HepG2 (cell line): ENCODE measurements around the gene ATOH8. TPM values are rescaled to one million over a fixed set of nuclear protein-coding genes. Genes with fewer than 3 reads are reported as not detected.

Experiments
- ATAC-seq: fragments of 200-7000 bp; cut with Tn5 transposase; 3 replicates; pipeline ENCODE4 v1.9.1; 2020; ENCODE audit warnings: mild to moderate bottlenecking, moderate library complexity
- BruUV-seq: library from RNA; stranded (reverse); fragments of 400-500 nt; replicated peaks from 2 replicates; lab custom pipeline; 2021; lab: Mats Ljungman, UMichigan
- CTCF ChIA-PET: fragments of 300-600 bp; formaldehyde crosslinking; extraction: SDS; loops from one replicate; lab custom pipeline; 2021; ENCODE audit warnings: low total read pairs, inconsistent platforms, low intra/inter-chr PET ratio; lab: Yijun Ruan, JAX
- POLR2A ChIA-PET: fragments of 350-600 bp; sonication (Branson Sonifier 250); formaldehyde crosslinking; loops from one replicate; lab custom pipeline; 2020; ENCODE audit warnings: antibody characterized with exemption, inconsistent platforms; lab: Yijun Ruan, JAX
- DNase-seq: peaks from one replicate; pipeline ENCODE4 v3.0.0-alpha.2; 2015; ENCODE audit warnings: low spot score
- FAIRE-seq: peaks from 3 replicates; lab custom pipeline; 2011; peaks lifted over from hg19 to GRCh38; lab: Jason Lieb, UNC
- H2AFZ ChIP-seq: one replicate; pipeline ENCODE4 v1.6.1; 2011; ENCODE audit warnings: low read length, inconsistent platforms
- H3K27ac ChIP-seq: fragments of 300-600 bp; 3 replicates; pipeline ENCODE4 v1.8.0; 2011; ENCODE audit warnings: mixed run types, mild to moderate bottlenecking, mixed read lengths, low read length, inconsistent platforms; ENCODE audit not compliant: insufficient read depth; ENCODE audit errors: extremely low read length
- H3K27me3 ChIP-seq, 2 experiments: fragments of 200-600 bp in 1 of 2; 2 replicates in 1 of 2; 3 replicates in 1 of 2; pipeline versions ENCODE4 v1.6.0 to v1.8.0; 2011; ENCODE audit warnings: low read length in 2 of 2, mild to moderate bottlenecking in 2 of 2, moderate library complexity in 2 of 2, inconsistent platforms in 1 of 2; ENCODE audit not compliant: insufficient read depth in 2 of 2, control insufficient read depth in 1 of 2
- H3K36me3 ChIP-seq, 2 experiments: fragments of 200-600 bp in 1 of 2; replicated peaks in 1 of 2; 2 replicates in 1 of 2; 3 replicates in 1 of 2; pipeline versions ENCODE4 v1.5.1 to v1.8.0; 2011; ENCODE audit warnings: low read length in 2 of 2, inconsistent platforms in 1 of 2; ENCODE audit not compliant: insufficient read depth in 2 of 2, control insufficient read depth in 1 of 2
- H3K4me1 ChIP-seq: 2 replicates; pipeline ENCODE4 v1.5.1; 2012; ENCODE audit warnings: low read length, inconsistent platforms; ENCODE audit not compliant: insufficient read depth
- H3K4me2 ChIP-seq: 2 replicates; pipeline ENCODE4 v1.6.0; 2011; ENCODE audit warnings: low read depth, low read length, inconsistent platforms
- H3K4me3 ChIP-seq, 3 experiments: fragments of 200-600 bp in 1 of 3; sonication (generic), shearing (Covaris generic) in 1 of 3; replicated peaks in 1 of 3; 2 replicates each; pipeline ENCODE4 v1.5.1; 2011 to 2016; ENCODE audit warnings: low read length in 3 of 3, inconsistent platforms in 2 of 3, low read depth in 2 of 3, mild to moderate bottlenecking in 2 of 3, control low read depth in 1 of 3, mixed read lengths in 1 of 3; ENCODE audit not compliant: insufficient read depth in 1 of 3
- H3K79me2 ChIP-seq: one replicate; pipeline ENCODE4 v1.6.1; 2011; ENCODE audit warnings: low read length, inconsistent platforms; ENCODE audit not compliant: insufficient read depth
- H3K9ac ChIP-seq: 2 replicates; pipeline ENCODE4 v1.6.0; 2011; ENCODE audit warnings: mild to moderate bottlenecking, low read depth, low read length, inconsistent platforms; ENCODE audit not compliant: insufficient read depth
- H3K9me3 ChIP-seq: 2 replicates; pipeline ENCODE4 v1.5.1; 2012; ENCODE audit warnings: mild to moderate bottlenecking, low read length
- H4K20me1 ChIP-seq: 2 replicates; pipeline ENCODE4 v1.6.0; 2011; ENCODE audit warnings: inconsistent platforms, mild to moderate bottlenecking, low read length, moderate library complexity; ENCODE audit not compliant: insufficient read depth
- CCAR2 ChIP-seq: fragments of 200-400 bp; formaldehyde crosslinking; optimal IDR thresholded peaks from 2 replicates; pipeline ENCODE3; 2018; ENCODE audit warnings: low read depth, mild to moderate bottlenecking, low read length, moderate library complexity
- HMG20A ChIP-seq: IDR thresholded peaks from 2 replicates; pipeline ENCODE4 v1.6.1; 2016; ENCODE audit warnings: borderline replicate concordance
- HOXA7 ChIP-seq: sonication (generic); formaldehyde crosslinking; IDR thresholded peaks from 2 replicates; pipeline ENCODE4 v1.8.1; 2022; ENCODE audit warnings: mild to moderate bottlenecking, missing genetic modification reagents, moderate library complexity
- MATR3 ChIP-seq: sonication (generic); formaldehyde crosslinking; IDR thresholded peaks from 2 replicates; pipeline ENCODE4 v1.4.0; 2020; ENCODE audit warnings: missing genetic modification reagents
- PHF21A ChIP-seq: sonication (generic); formaldehyde crosslinking; IDR thresholded peaks from 2 replicates; pipeline ENCODE4 v1.5.0; 2020; ENCODE audit warnings: mild to moderate bottlenecking, missing genetic modification reagents
- ZNF264 ChIP-seq: sonication (generic); formaldehyde crosslinking; IDR thresholded peaks from 2 replicates; pipeline ENCODE4 v1.4.0; 2020; ENCODE audit warnings: missing genetic modification reagents
- ZNF589 ChIP-seq: sonication (generic); formaldehyde crosslinking; conservative IDR thresholded peaks from 2 replicates; pipeline ENCODE4 v1.8.0; 2022; ENCODE audit warnings: mild to moderate bottlenecking, moderate library complexity, missing genetic modification reagents
- ZSCAN22 ChIP-seq: sonication (generic); formaldehyde crosslinking; IDR thresholded peaks from 2 replicates; pipeline ENCODE4 v1.4.0; 2020; ENCODE audit warnings: mild to moderate bottlenecking, missing genetic modification reagents
- WGBS: methylation state at CpG from one replicate; pipeline ENCODE4 v1.1.6; 2017; ENCODE audit warnings: low lambda C conversion rate; 5-methylcytosine and 5-hydroxymethylcytosine counted together
- in situ Hi-C: cut with HindIII; loops from 2 replicates; pipeline ENCODE4 v1.10.0; 2017; ENCODE audit warnings: low pct_unique_long_range_greater_than_20kb; ENCODE audit not compliant: extremely low pct_ligation_motif_present
- intact Hi-C: fragments of 100-400 bp; cut with micrococcal nuclease; formaldehyde crosslinking; loops from one replicate; pipeline ENCODE4 v1.10.0; 2022; ENCODE audit not compliant: unreplicated experiment
- polyA plus RNA-seq, 8 experiments: library from polyadenylated mRNA; depleted of rRNA in 3 of 8; stranded (reverse) in 7 of 8; unstranded in 1 of 8; fragments of >200 nt; fragmentation: Illumina TruSeq in 4 of 8; extraction: Trizol in 4 of 8; gene quantifications; 2 replicates each; pipeline versions ENCODE4 v1.2.1 to v1.2.3, GENCODE V29; 2011 to 2016; ENCODE audit warnings: low read depth in 4 of 8, missing spikeins in 1 of 8, mixed read lengths in 1 of 8; ENCODE audit not compliant: insufficient read depth in 1 of 8
- total RNA-seq, 5 experiments: library from RNA; depleted of rRNA; stranded (reverse); fragments of >200 nt; fragmentation: Illumina TruSeq; extraction: Trizol; gene quantifications; 2 replicates each; pipeline ENCODE4 v1.2.3, GENCODE V29; 2016; ENCODE audit warnings: low read depth in 1 of 5
- TF ChIP-seq, protein P1 (sequence below): sonication (generic); formaldehyde crosslinking; IDR thresholded peaks from 2 replicates; pipeline ENCODE4 v1.4.0; 2020; ENCODE audit warnings: missing genetic modification reagents, mild to moderate bottlenecking, borderline replicate concordance
- TF ChIP-seq, protein P2 (sequence below), 2 experiments: sonication (generic) in 1 of 2; formaldehyde crosslinking in 1 of 2; IDR thresholded peaks; 2 replicates each; pipeline versions ENCODE4 v1.4.0 to v1.6.1; 2016 to 2020; ENCODE audit warnings: borderline replicate concordance in 1 of 2, low read depth in 1 of 2, mild to moderate bottlenecking in 1 of 2, missing genetic modification reagents in 1 of 2
- TF ChIP-seq, protein P3 (sequence below): sonication (generic); formaldehyde crosslinking; IDR thresholded peaks from 2 replicates; pipeline ENCODE4 v1.5.0; 2020; ENCODE audit warnings: mild to moderate bottlenecking, missing genetic modification reagents
- TF ChIP-seq, protein P4 (sequence below): sonication (generic); formaldehyde crosslinking; IDR thresholded peaks from 2 replicates; pipeline ENCODE4 v1.8.0; 2022; ENCODE audit warnings: missing genetic modification reagents, low read depth, mild to moderate bottlenecking, borderline replicate concordance

ATOH8 gene
- total and polyA plus RNA-seq, 2 of the 13 experiments (the other 11 are each of a cell fraction or from before 2014, with no cell fraction given), result 0.13 to 0.61 TPM

DNA sequence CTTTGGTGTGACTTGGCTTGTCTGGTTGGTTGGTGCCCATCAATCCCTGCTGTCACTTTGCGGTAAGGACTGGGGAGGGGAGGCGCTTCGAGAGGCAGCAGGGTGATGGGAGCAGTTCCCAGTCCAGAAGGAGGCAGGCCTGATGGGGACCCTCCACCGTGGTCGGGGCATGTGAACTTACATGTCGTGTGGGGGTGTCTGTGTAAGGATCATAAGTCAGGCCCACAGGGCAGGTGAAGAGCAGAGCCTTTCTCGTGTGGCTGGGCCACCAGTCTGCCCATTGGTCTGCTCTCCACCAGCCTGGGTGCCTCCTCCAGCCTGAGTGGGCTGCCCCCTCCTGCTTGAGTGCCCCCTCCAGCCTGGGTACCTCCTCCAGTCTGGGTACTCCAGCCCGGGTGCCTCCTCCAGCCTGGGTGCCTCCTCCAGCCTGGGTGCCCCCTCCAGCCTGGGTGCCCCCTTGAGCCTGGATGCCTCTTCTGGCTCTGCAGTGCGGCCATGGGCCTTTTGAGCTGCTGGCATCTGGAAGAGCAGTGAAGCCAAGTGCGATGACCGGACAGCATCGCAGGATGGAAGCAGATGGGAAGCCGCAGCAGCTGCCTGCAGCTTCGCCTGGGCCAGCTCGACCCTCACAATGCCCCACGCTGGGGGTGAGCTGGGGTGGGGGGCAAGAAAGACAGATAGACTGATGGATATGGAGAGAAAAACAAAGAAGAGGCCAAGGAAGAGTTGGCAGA is 25.0 kb downstream of the ATOH8 start:
- Histone ChIP-seq H3K79me2 (no peaks in the 10 kb centered on the region), H3K4me3 (no peak overlapping the region), H3K9ac (no peak overlapping the region), H3K27ac (no peak overlapping the region), H3K36me3 (no peaks in the 10 kb centered on the region), H2AFZ (no peak overlapping the region), H3K4me2 (no peak overlapping the region), H4K20me1 (no peaks in the 10 kb centered on the region), H3K9me3 (no peaks in the 10 kb centered on the region), H3K27me3 (no peaks in the 10 kb centered on the region), H3K4me1 (peaks cover 22% of the 10 kb centered on the region)
- FAIRE-seq (no peak), DNase-seq (no peak), ATAC-seq (no peak)
- BruUV-seq, result no TSS peak
- in situ Hi-C loops (no loop called here), intact Hi-C loops (no loop called here)
- ChIA-PET POLR2A (no interaction called here), CTCF (no interaction called here)
- 85% methylated on average over 15 of the region's 16 CpGs for WGBS
- no peak for TF ChIP-seq PHF21A (CRISPR knock-in tag)
- TF ChIP-seq, protein P1, sequence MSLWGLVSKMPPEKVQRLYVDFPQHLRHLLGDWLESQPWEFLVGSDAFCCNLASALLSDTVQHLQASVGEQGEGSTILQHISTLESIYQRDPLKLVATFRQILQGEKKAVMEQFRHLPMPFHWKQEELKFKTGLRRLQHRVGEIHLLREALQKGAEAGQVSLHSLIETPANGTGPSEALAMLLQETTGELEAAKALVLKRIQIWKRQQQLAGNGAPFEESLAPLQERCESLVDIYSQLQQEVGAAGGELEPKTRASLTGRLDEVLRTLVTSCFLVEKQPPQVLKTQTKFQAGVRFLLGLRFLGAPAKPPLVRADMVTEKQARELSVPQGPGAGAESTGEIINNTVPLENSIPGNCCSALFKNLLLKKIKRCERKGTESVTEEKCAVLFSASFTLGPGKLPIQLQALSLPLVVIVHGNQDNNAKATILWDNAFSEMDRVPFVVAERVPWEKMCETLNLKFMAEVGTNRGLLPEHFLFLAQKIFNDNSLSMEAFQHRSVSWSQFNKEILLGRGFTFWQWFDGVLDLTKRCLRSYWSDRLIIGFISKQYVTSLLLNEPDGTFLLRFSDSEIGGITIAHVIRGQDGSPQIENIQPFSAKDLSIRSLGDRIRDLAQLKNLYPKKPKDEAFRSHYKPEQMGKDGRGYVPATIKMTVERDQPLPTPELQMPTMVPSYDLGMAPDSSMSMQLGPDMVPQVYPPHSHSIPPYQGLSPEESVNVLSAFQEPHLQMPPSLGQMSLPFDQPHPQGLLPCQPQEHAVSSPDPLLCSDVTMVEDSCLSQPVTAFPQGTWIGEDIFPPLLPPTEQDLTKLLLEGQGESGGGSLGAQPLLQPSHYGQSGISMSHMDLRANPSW (CRISPR knock-in tag), result no peak
- TF ChIP-seq, protein P2, sequence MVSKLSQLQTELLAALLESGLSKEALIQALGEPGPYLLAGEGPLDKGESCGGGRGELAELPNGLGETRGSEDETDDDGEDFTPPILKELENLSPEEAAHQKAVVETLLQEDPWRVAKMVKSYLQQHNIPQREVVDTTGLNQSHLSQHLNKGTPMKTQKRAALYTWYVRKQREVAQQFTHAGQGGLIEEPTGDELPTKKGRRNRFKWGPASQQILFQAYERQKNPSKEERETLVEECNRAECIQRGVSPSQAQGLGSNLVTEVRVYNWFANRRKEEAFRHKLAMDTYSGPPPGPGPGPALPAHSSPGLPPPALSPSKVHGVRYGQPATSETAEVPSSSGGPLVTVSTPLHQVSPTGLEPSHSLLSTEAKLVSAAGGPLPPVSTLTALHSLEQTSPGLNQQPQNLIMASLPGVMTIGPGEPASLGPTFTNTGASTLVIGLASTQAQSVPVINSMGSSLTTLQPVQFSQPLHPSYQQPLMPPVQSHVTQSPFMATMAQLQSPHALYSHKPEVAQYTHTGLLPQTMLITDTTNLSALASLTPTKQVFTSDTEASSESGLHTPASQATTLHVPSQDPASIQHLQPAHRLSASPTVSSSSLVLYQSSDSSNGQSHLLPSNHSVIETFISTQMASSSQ (IDR thresholded peaks at IDR 0.05; ENCODE audit: low read depth), result no peak
- TF ChIP-seq, protein P2 (CRISPR knock-in tag; IDR thresholded peaks at IDR 0.05; ENCODE audit: borderline replicate concordance), result no peak
- TF ChIP-seq ZSCAN22 (CRISPR knock-in tag), result no peak
- TF ChIP-seq, protein P3, sequence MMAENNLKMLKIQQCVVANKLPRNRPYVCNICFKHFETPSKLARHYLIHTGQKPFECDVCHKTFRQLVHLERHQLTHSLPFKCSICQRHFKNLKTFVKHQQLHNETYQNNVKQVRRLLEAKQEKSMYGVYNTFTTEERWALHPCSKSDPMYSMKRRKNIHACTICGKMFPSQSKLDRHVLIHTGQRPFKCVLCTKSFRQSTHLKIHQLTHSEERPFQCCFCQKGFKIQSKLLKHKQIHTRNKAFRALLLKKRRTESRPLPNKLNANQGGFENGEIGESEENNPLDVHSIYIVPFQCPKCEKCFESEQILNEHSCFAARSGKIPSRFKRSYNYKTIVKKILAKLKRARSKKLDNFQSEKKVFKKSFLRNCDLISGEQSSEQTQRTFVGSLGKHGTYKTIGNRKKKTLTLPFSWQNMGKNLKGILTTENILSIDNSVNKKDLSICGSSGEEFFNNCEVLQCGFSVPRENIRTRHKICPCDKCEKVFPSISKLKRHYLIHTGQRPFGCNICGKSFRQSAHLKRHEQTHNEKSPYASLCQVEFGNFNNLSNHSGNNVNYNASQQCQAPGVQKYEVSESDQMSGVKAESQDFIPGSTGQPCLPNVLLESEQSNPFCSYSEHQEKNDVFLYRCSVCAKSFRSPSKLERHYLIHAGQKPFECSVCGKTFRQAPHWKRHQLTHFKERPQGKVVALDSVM (CRISPR knock-in tag), result no peak
- TF ChIP-seq HOXA7 (CRISPR knock-in tag), result no peak
- no peak for TF ChIP-seq CCAR2
- no peak for TF ChIP-seq ZNF589 (CRISPR knock-in tag)
- TF ChIP-seq, protein P4, sequence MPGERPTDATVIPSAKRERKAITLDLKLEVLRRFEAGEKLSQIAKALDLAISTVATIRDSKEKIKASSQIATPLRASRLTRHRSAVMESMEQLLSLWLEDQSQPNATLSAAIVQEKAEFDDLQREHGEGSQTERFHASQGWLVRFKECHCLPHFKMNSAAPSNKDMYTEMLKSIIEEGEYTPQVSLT, result no peak
- TF ChIP-seq ZNF264 (CRISPR knock-in tag), result no peak
- no peak for TF ChIP-seq HMG20A (CRISPR knock-in tag)
- no peak for TF ChIP-seq MATR3 (CRISPR knock-in tag)
